Panc1 (cell line): ENCODE data around the gene YBEY. TPM values are rescaled to one million over a fixed set of nuclear protein-coding genes. Genes with fewer than 3 reads are reported as not detected.

Experiments used
- ATAC-seq: fragments of 200-7000 bp; cut with Tn5 transposase; 2 replicates; pipeline ENCODE4 v1.9.1; 2020; ENCODE audit warnings: mild to moderate bottlenecking, moderate library complexity
- BruUV-seq: library from RNA; stranded (reverse); fragments of 400-500 nt; replicated peaks from 2 replicates; lab custom pipeline; 2021; lab: Mats Ljungman, UMichigan
- CTCF ChIA-PET: fragments of 300-600 bp; sonication (Branson Sonifier 250); formaldehyde crosslinking; loops from one replicate; lab custom pipeline; 2022; ENCODE audit warnings: antibody characterized with exemption; lab: Charles Lee
- POLR2A ChIA-PET: fragments of 300-600 bp; sonication (Branson Sonifier 250); formaldehyde crosslinking; loops from one replicate; lab custom pipeline; 2022; ENCODE audit warnings: antibody characterized with exemption; lab: Charles Lee
- DNase-seq: peaks from one replicate; pipeline ENCODE4 v3.0.0-alpha.2; 2010; ENCODE audit warnings: low read depth, low spot score
- H3K27ac ChIP-seq: 2 replicates; pipeline ENCODE4 v1.5.1; 2011; ENCODE audit warnings: mild to moderate bottlenecking, low read length, inconsistent platforms
- H3K27me3 ChIP-seq: fragments of 200-500 bp; sonication (Bioruptor generic); 2 replicates; pipeline ENCODE4 v1.6.0; 2014; ENCODE audit warnings: low read length, inconsistent platforms; ENCODE audit not compliant: control insufficient read depth, insufficient read depth
- H3K36me3 ChIP-seq: fragments of 200-500 bp; sonication (Bioruptor generic); 2 replicates; pipeline ENCODE4 v1.5.1; 2014; ENCODE audit warnings: inconsistent platforms, mild to moderate bottlenecking, low read length, moderate library complexity; ENCODE audit not compliant: control insufficient read depth, insufficient read depth
- H3K4me1 ChIP-seq: 2 replicates; pipeline ENCODE4 v1.5.1; 2011; ENCODE audit warnings: inconsistent platforms, mild to moderate bottlenecking, low read length, moderate library complexity; ENCODE audit not compliant: control insufficient read depth, insufficient read depth
- H3K4me3 ChIP-seq, 2 experiments: 2 replicates each; pipeline ENCODE4 v1.5.1; 2011 to 2012; ENCODE audit warnings: low read depth in 2 of 2, low read length in 2 of 2, mild to moderate bottlenecking in 2 of 2, inconsistent platforms in 1 of 2, moderate library complexity in 1 of 2
- H3K9me3 ChIP-seq: fragments of 200-500 bp; sonication (Bioruptor generic); 2 replicates; pipeline ENCODE4 v1.5.1; 2014; ENCODE audit warnings: low read depth, mild to moderate bottlenecking, inconsistent platforms, low read length, moderate library complexity; ENCODE audit not compliant: control insufficient read depth, insufficient read depth
- CTCF ChIP-seq: fragments of 450-650 bp; IDR thresholded peaks from 2 replicates; pipeline ENCODE4 v1.5.1; 2017; ENCODE audit warnings: mild to moderate bottlenecking
- POLR2AphosphoS5 ChIP-seq: IDR thresholded peaks from 2 replicates; pipeline ENCODE4 v1.6.1; 2012; ENCODE audit warnings: mild to moderate bottlenecking, low read depth, low read length, moderate library complexity
- REST ChIP-seq, 2 experiments: IDR thresholded peaks; 2 replicates each; pipeline ENCODE4 v1.6.1; 2011 to 2012; ENCODE audit warnings: low read depth in 2 of 2, control low read depth in 1 of 2, low read length in 1 of 2, mild to moderate bottlenecking in 1 of 2, moderate library complexity in 1 of 2; ENCODE audit not compliant: insufficient read depth in 1 of 2
- SIN3A ChIP-seq: IDR thresholded peaks from 2 replicates; pipeline ENCODE4 v1.6.1; 2012; ENCODE audit warnings: low read depth, mild to moderate bottlenecking, low read length, moderate library complexity, borderline replicate concordance; ENCODE audit not compliant: insufficient read depth
- TCF7L2 ChIP-seq: IDR thresholded peaks from 2 replicates; pipeline ENCODE4 v1.6.1; 2011; ENCODE audit warnings: mild to moderate bottlenecking, low read depth, low read length, inconsistent platforms
- in situ Hi-C: cut with HindIII; loops from 2 replicates; pipeline ENCODE4 v1.10.0; 2016; ENCODE audit warnings: low sequenced_read_pairs, low pct_unique_long_range_greater_than_20kb
- intact Hi-C: fragments of 100-400 bp; cut with micrococcal nuclease; formaldehyde crosslinking; loops from one replicate; pipeline ENCODE4 v1.10.0; 2022; ENCODE audit not compliant: unreplicated experiment
- total RNA-seq: library from RNA; stranded (reverse); gene quantifications from one replicate; pipeline ENCODE4 v1.2.1, GENCODE V29; 2021; ENCODE audit not compliant: unreplicated experiment

Gene YBEY
- total RNA-seq, 1 experiment from 2014 or later = 10.7 TPM

GRCh38 chr21:46266946-46267345 lies 19.2 kb upstream of the YBEY start:
- in situ Hi-C loops = no loop called here
- ChIA-PET POLR2A (no interaction called here), CTCF (no interaction called here)
- Histone ChIP-seq H3K9me3 (no peaks in the 10 kb centered on the region), H3K4me1 (peaks cover 19% of the 10 kb centered on the region), H3K4me3 (no peak overlapping the region), H3K27ac (no peak overlapping the region), H3K27me3 (no peaks in the 10 kb centered on the region), H3K36me3 (peaks cover 2% of the 10 kb centered on the region; the same call in 1 of the 2 replicates)
- no peak for DNase-seq
- no TSS peak for BruUV-seq
- intact Hi-C loops = no loop called here
- no peak for ATAC-seq
- no peak for TF ChIP-seq CTCF
- TF ChIP-seq SIN3A = no peak
- no peak for TF ChIP-seq POLR2AphosphoS5
- TF ChIP-seq REST (IDR thresholded peaks at IDR 0.05; ENCODE audit: insufficient read depth in 1 of 2, low read depth in 2 of 2, low read length in 1 of 2) = no peak
- TF ChIP-seq TCF7L2 = no peak

- ChIA-PET POLR2A (interaction anchor here (0.7 kb wide), 1 partner anchor 298 kb away, joined by 3 read pairs; no protein-coding TSS in a partner anchor), CTCF (no interaction called here)
- Histone ChIP-seq H3K36me3 (peaks cover 2% of the 10 kb centered on the region; the same call in 1 of the 2 replicates), H3K27ac (peak overlapping the region; percentile 61; the same call in 1 of the 2 replicates), H3K4me3 (no peak overlapping the region), H3K27me3 (no peaks in the 10 kb centered on the region), H3K9me3 (no peaks in the 10 kb centered on the region), H3K4me1 (peaks cover 19% of the 10 kb centered on the region)
- no TSS peak for BruUV-seq
- ATAC-seq = no peak
- intact Hi-C loops = no loop called here
- no peak for DNase-seq
- in situ Hi-C loops = no loop called here
- TF ChIP-seq CTCF (no peak), TCF7L2 (no peak), REST (IDR thresholded peaks at IDR 0.05; ENCODE audit: insufficient read depth in 1 of 2, low read depth in 2 of 2, low read length in 1 of 2) (no peak), SIN3A (no peak), POLR2AphosphoS5 (no peak)
Observed at GRCh38 chr21:46268371-46268770, 17.8 kb upstream of the YBEY start.
